Left forelimb (tissue), 1 donor: ENCODE measurements around the gene RPP14.
"Not testable (repeated sequence)": the region's sequence is repeated elsewhere in the genome, so short reads cannot be mapped to it uniquely, and the experiment has no call there.

Source experiments
- DNase-seq: peaks from one replicate; pipeline ENCODE4 v3.0.0-alpha.2; 2018; ENCODE audit warnings: low spot score

RPP14 gene

GRCh38 chr3:58305882-58306711, at the start of gene RPP14, which contains the start of gene HTD2:
RPP14 (plus strand) TSS chr3:58306245; CDS start chr3:58310330, 4,085 bp downstream.
HTD2 (plus strand) TSS chr3:58306520; CDS start chr3:58317614, 11,094 bp downstream.
- DNase-seq = peak; percentile 98

GRCh38 chr3:58256511-58256910, 49.5 kb upstream of the RPP14 start:
- DNase-seq = no peak

- DNase-seq = no peak
Measured at GRCh38 chr3:58258392-58259055, 47.5 kb upstream of the RPP14 start.

- no peak for DNase-seq
Measured at GRCh38 chr3:58260261-58260731, 45.7 kb upstream of the RPP14 start.

GRCh38 chr3:58260733-58261132, 45.3 kb upstream of the RPP14 start:
- DNase-seq = no peak

- DNase-seq = no peak
Measured at GRCh38 chr3:58261954-58262666, 43.9 kb upstream of the RPP14 start.

GRCh38 chr3:58266577-58266976, 39.5 kb upstream of the RPP14 start:
- DNase-seq = no peak

- DNase-seq = not testable (repeated sequence)
Measured at GRCh38 chr3:58267543-58267942, 38.5 kb upstream of the RPP14 start.

GRCh38 chr3:58269356-58269755, 36.7 kb upstream of the RPP14 start:
- DNase-seq = no peak

GRCh38 chr3:58270485-58270884, 35.6 kb upstream of the RPP14 start:
- no peak for DNase-seq

- DNase-seq = no peak
Measured at GRCh38 chr3:58271901-58272501, 34.0 kb upstream of the RPP14 start.

GRCh38 chr3:58272891-58273290, 33.2 kb upstream of the RPP14 start:
- DNase-seq = no peak

- DNase-seq = not testable (repeated sequence)
Measured at GRCh38 chr3:58273362-58273761, 32.7 kb upstream of the RPP14 start.

GRCh38 chr3:58274027-58274614, 31.9 kb upstream of the RPP14 start:
- no peak for DNase-seq

- no peak for DNase-seq
Measured at GRCh38 chr3:58281069-58281468, 25.0 kb upstream of the RPP14 start.

GRCh38 chr3:58285334-58285733, 20.7 kb upstream of the RPP14 start:
- no peak for DNase-seq

GRCh38 chr3:58287354-58287753, 18.7 kb upstream of the RPP14 start:
- DNase-seq = no peak

GRCh38 chr3:58288011-58288728, 17.9 kb upstream of the RPP14 start:
- no peak for DNase-seq

GRCh38 chr3:58288964-58289613, 17.0 kb upstream of the RPP14 start:
- DNase-seq = not testable (repeated sequence)

- DNase-seq = not testable (repeated sequence)
Measured at GRCh38 chr3:58290446-58290845, 15.6 kb upstream of the RPP14 start.
